K562 (cell line): Measurements from ENCODE around the gene TMEM139. TPM values are rescaled to one million over a fixed set of nuclear protein-coding genes. Genes with fewer than 3 reads are reported as not detected.

Source experiments
- HMG20A ChIP-seq: fragments of 450-650 bp; formaldehyde crosslinking; conservative IDR thresholded peaks from 2 replicates; pipeline ENCODE4 v1.4.0; 2020; ENCODE audit warnings: mild to moderate bottlenecking, mixed read lengths
- MBD1 ChIP-seq: fragments of 250-450 bp; sonication (Bioruptor Pico); IDR thresholded peaks from 2 replicates; pipeline ENCODE4 v1.8.0; 2022; ENCODE audit warnings: inconsistent platforms
- NFIC ChIP-seq: fragments of 450-650 bp; IDR thresholded peaks from 2 replicates; pipeline ENCODE4 v1.6.1; 2017; ENCODE audit warnings: mild to moderate bottlenecking, inconsistent platforms
- POLR3A ChIP-seq: IDR thresholded peaks from 2 replicates; pipeline ENCODE4 v1.6.1; 2011; ENCODE audit warnings: borderline replicate concordance, mild to moderate bottlenecking, moderate library complexity; ENCODE audit not compliant: insufficient read length, insufficient read depth; ENCODE audit errors: extremely low read depth
- RBM15 ChIP-seq: fragments of 200-400 bp; formaldehyde crosslinking; IDR thresholded peaks from 2 replicates; pipeline ENCODE4 v1.6.1; 2018; ENCODE audit warnings: mild to moderate bottlenecking, low read length, moderate library complexity; ENCODE audit not compliant: insufficient read depth
- REST ChIP-seq, 2 experiments: fragments of 450-650 bp; formaldehyde crosslinking in 1 of 2; IDR thresholded peaks; 2 replicates each; pipeline versions ENCODE4 v1.4.0 to v1.6.1; 2014 to 2020; ENCODE audit warnings: mild to moderate bottlenecking in 2 of 2, borderline replicate concordance in 1 of 2, low read depth in 1 of 2
- UBTF ChIP-seq, 2 experiments: IDR thresholded peaks; 2 replicates each; pipeline ENCODE4 v1.6.1; 2012; ENCODE audit warnings: improper control_type of control experiment in 2 of 2, low read depth in 2 of 2, low read length in 2 of 2, borderline replicate concordance in 1 of 2
- ZNF280B ChIP-seq: fragments of 250-450 bp; sonication (Bioruptor Pico); IDR thresholded peaks from 2 replicates; pipeline ENCODE4 v1.5.1; 2021; ENCODE audit warnings: mild to moderate bottlenecking
- ZNF311 ChIP-seq: fragments of 250-450 bp; sonication (Bioruptor Pico); IDR thresholded peaks from 2 replicates; pipeline ENCODE4 v1.4.0; 2020; ENCODE audit warnings: mild to moderate bottlenecking, moderate library complexity
- polyA plus RNA-seq, 8 experiments: library from polyadenylated mRNA; depleted of rRNA in 4 of 8; stranded (reverse) in 5 of 8; unstranded in 3 of 8; fragments of >200 nt; fragmentation: Nextera tagmentation in 2 of 8; fragmentation: Illumina TruSeq in 1 of 8; extraction: Ambion mirVana in 2 of 8; extraction: Trizol in 1 of 8; gene quantifications; 2 replicates each; pipeline versions ENCODE4 v1.2.1 to v1.2.3, GENCODE V29; 2011 to 2014; ENCODE audit warnings: inconsistent platforms in 1 of 8, missing spikeins in 1 of 8
- total RNA-seq, 7 experiments: library from RNA; depleted of rRNA in 6 of 7; stranded (reverse); fragments of >200 nt in 6 of 7; fragmentation: Illumina TruSeq in 2 of 7; extraction: Trizol in 2 of 7; gene quantifications; 2 replicates each; pipeline versions ENCODE4 v1.2.1 to v1.2.3, GENCODE V29; 2011 to 2021; ENCODE audit warnings: low replicate concordance in 1 of 7

Gene TMEM139
- total and polyA plus RNA-seq, 9 of the 15 experiments (the other 6 are each of a cell fraction or from before 2014, with no cell fraction given): 0.27 to 1.8 (median 0.79) TPM

GRCh38 chr7:143263266-143264195 lies 21.2 kb upstream of the TMEM139 start, which contains the start of gene GSTK1 (continued):
- TF ChIP-seq MBD1 (CRISPR knock-in tag): no peak
- no peak for TF ChIP-seq ZNF311
- TF ChIP-seq ZNF280B (CRISPR knock-in tag): no peak
- no peak for TF ChIP-seq POLR3A
- TF ChIP-seq REST (IDR thresholded peaks at IDR 0.05; ENCODE audit: borderline replicate concordance): no peak
- peak; percentile 62 for TF ChIP-seq REST (CRISPR knock-in tag; IDR thresholded peaks at IDR 0.05; ENCODE audit: low read depth)
- no peak for TF ChIP-seq HMG20A (CRISPR knock-in tag)
- TF ChIP-seq RBM15: no peak
- peak; percentile 59 to 90; a peak in 2 of 4 replicates for TF ChIP-seq UBTF (IDR thresholded peaks at IDR 0.05; ENCODE audit: borderline replicate concordance in 1 of 2, low read depth in 2 of 2, low read length in 2 of 2)
- peak; percentile 60 for TF ChIP-seq NFIC
